ENCODE data around the gene NPY4R. TPM values are rescaled to one million over a fixed set of nuclear protein-coding genes. Genes with fewer than 3 reads are reported as not detected.
"Not testable (repeated sequence)": the region's sequence is repeated elsewhere in the genome, so short reads cannot be mapped to it uniquely, and the experiment has no call there.

Gene NPY4R
- polyA plus RNA-seq, 1 experiment: 0.36 TPM

- DNase-seq (ENCODE audit: low read depth, low spot score); CTCF ChIA-PET; H3K4me3 ChIP-seq (ENCODE audit: low read depth, low read length); H3K27ac ChIP-seq (ENCODE audit: low read depth, low read length); H3K27me3 ChIP-seq (ENCODE audit: control insufficient read depth, insufficient read depth, low read length); POLR2A ChIA-PET; H3K9me3 ChIP-seq (ENCODE audit: control insufficient read depth, insufficient read depth, low read length): not testable (repeated sequence)
These were observed 46.0 kb downstream of the NPY4R start for GRCh38 chr10:46419570-46420379.

GRCh38 chr10:46418283-46418682 lies 47.5 kb downstream of the NPY4R start:
- DNase-seq (ENCODE audit: low read depth, low spot score); H3K4me3 ChIP-seq (ENCODE audit: low read depth, low read length); H3K27me3 ChIP-seq (ENCODE audit: control insufficient read depth, insufficient read depth, low read length); H3K27ac ChIP-seq (ENCODE audit: low read depth, low read length); H3K9me3 ChIP-seq (ENCODE audit: control insufficient read depth, insufficient read depth, low read length); POLR2A ChIA-PET; CTCF ChIA-PET: not testable (repeated sequence)

GRCh38 chr10:46415291-46415690 lies 50.5 kb downstream of the NPY4R start:
- DNase-seq (ENCODE audit: low read depth, low spot score); H3K27ac ChIP-seq (ENCODE audit: low read depth, low read length); H3K27me3 ChIP-seq (ENCODE audit: control insufficient read depth, insufficient read depth, low read length); CTCF ChIA-PET; H3K4me3 ChIP-seq (ENCODE audit: low read depth, low read length); POLR2A ChIA-PET; H3K9me3 ChIP-seq (ENCODE audit: control insufficient read depth, insufficient read depth, low read length): not testable (repeated sequence)

- H3K27ac ChIP-seq (ENCODE audit: low read depth, low read length); H3K27me3 ChIP-seq (ENCODE audit: control insufficient read depth, insufficient read depth, low read length); H3K9me3 ChIP-seq (ENCODE audit: control insufficient read depth, insufficient read depth, low read length); H3K4me3 ChIP-seq (ENCODE audit: low read depth, low read length); POLR2A ChIA-PET; CTCF ChIA-PET; DNase-seq (ENCODE audit: low read depth, low spot score): not testable (repeated sequence)
These were observed 53.1 kb downstream of the NPY4R start for GRCh38 chr10:46412665-46413064.

GRCh38 chr10:46411123-46411522 lies 54.6 kb downstream of the NPY4R start:
- H3K4me3 ChIP-seq (ENCODE audit: low read depth, low read length); DNase-seq (ENCODE audit: low read depth, low spot score); H3K27me3 ChIP-seq (ENCODE audit: control insufficient read depth, insufficient read depth, low read length); POLR2A ChIA-PET; CTCF ChIA-PET; H3K27ac ChIP-seq (ENCODE audit: low read depth, low read length); H3K9me3 ChIP-seq (ENCODE audit: control insufficient read depth, insufficient read depth, low read length): not testable (repeated sequence)

Other genes starting within 250 kb of the NPY4R start
- not detected in 2 replicates for gene ANTXRL, start 179.0 kb downstream of the NPY4R start, polyA plus RNA-seq (2011; rRNA removed)
- 0.06 and 0.10 TPM in 2 replicates for gene ANXA8L1, start 90.2 kb downstream of the NPY4R start, polyA plus RNA-seq (2011; rRNA removed)
- not detected in 2 replicates for gene GPRIN2, start 90.7 kb upstream of the NPY4R start, polyA plus RNA-seq (2011; rRNA removed)
- 0.15 and 0.20 TPM in 2 replicates for gene SYT15, start 113.2 kb upstream of the NPY4R start, polyA plus RNA-seq (2011; rRNA removed)

Data from AG04450 (cell line).